GM12878 (cell line): ENCODE data around the gene KCNE4. TPM values are rescaled to one million over a fixed set of nuclear protein-coding genes. Genes with fewer than 3 reads are reported as not detected.

ENCODE experiments used
- ATAC-seq: fragments of 200-7000 bp; cut with Tn5 transposase; 3 replicates; pipeline ENCODE4 v1.9.1; 2020; ENCODE audit warnings: mild to moderate bottlenecking, moderate library complexity
- BruUV-seq: library from RNA; stranded (reverse); fragments of 400-500 nt; replicated peaks from 2 replicates; lab custom pipeline; 2021; lab: Mats Ljungman, UMichigan
- CTCF ChIA-PET: fragments of 300-600 bp; sonication (Branson Sonifier 250); formaldehyde crosslinking; extraction: SDS; loops from one replicate; lab custom pipeline; 2021; ENCODE audit warnings: inconsistent platforms; lab: Yijun Ruan, JAX
- POLR2A ChIA-PET: fragments of 350-600 bp; formaldehyde crosslinking; extraction: SDS; loops from one replicate; lab custom pipeline; 2021; ENCODE audit warnings: inconsistent platforms; lab: Charles Lee
- RAD21 ChIA-PET: fragments of 300-600 bp; sonication (Branson Sonifier 250); formaldehyde crosslinking; loops from one replicate; lab custom pipeline; 2023; ENCODE audit warnings: antibody characterized with exemption; ENCODE audit not compliant: unreplicated experiment; lab: Charles Lee
- SMC1A ChIA-PET: fragments of 300-600 bp; sonication (Branson Sonifier 250); formaldehyde crosslinking; loops from one replicate; lab custom pipeline; 2023; ENCODE audit not compliant: unreplicated experiment, uncharacterized antibody; lab: Charles Lee
- DNase-seq: peaks from one replicate; pipeline ENCODE4 v3.0.0-alpha.2; 2011; ENCODE audit warnings: low read depth, low spot score
- FAIRE-seq: peaks from 3 replicates; lab custom pipeline; 2011; peaks lifted over from hg19 to GRCh38; lab: Jason Lieb, UNC
- H2AFZ ChIP-seq: 2 replicates; pipeline ENCODE4 v1.6.0; 2011; ENCODE audit warnings: low read depth, low read length, control low read depth; ENCODE audit not compliant: control insufficient read depth
- H3K27ac ChIP-seq: 2 replicates; pipeline ENCODE4 v1.5.1; 2011; ENCODE audit warnings: control low read depth; ENCODE audit not compliant: control insufficient read depth, insufficient read depth
- H3K27me3 ChIP-seq, 2 experiments: replicated peaks in 1 of 2; 2 replicates each; pipeline versions ENCODE4 v1.6.0 to v1.6.1; 2011; ENCODE audit warnings: low read length in 1 of 2; ENCODE audit not compliant: control insufficient read depth in 2 of 2, insufficient read depth in 2 of 2
- H3K36me3 ChIP-seq, 2 experiments: 2 replicates each; pipeline ENCODE4 v1.5.1; 2011; ENCODE audit warnings: low read length in 1 of 2; ENCODE audit not compliant: control insufficient read depth in 2 of 2, insufficient read depth in 2 of 2
- H3K4me1 ChIP-seq: 2 replicates; pipeline ENCODE4 v1.6.1; 2011; ENCODE audit warnings: mild to moderate bottlenecking, low read length, moderate library complexity, mixed read lengths; ENCODE audit not compliant: control insufficient read depth, insufficient read depth
- H3K4me2 ChIP-seq: 2 replicates; pipeline ENCODE4 v1.6.0; 2011; ENCODE audit warnings: control low read depth; ENCODE audit not compliant: control insufficient read depth, insufficient read depth
- H3K4me3 ChIP-seq: fragments of 200-600 bp; sonication (generic); 2 replicates; pipeline ENCODE4 v1.5.1; 2016
- H3K79me2 ChIP-seq: 2 replicates; pipeline ENCODE4 v1.6.0; 2011; ENCODE audit warnings: low read length; ENCODE audit not compliant: control insufficient read depth, insufficient read depth
- H3K9ac ChIP-seq: 2 replicates; pipeline ENCODE4 v1.8.0; 2011; ENCODE audit warnings: low read length, control low read depth, mixed read lengths; ENCODE audit not compliant: control insufficient read depth, insufficient read depth
- H3K9me3 ChIP-seq: replicated peaks from 3 replicates; pipeline ENCODE4 v1.5.1; 2011; ENCODE audit warnings: mild to moderate bottlenecking, low read length; ENCODE audit not compliant: control insufficient read depth, insufficient read depth
- H4K20me1 ChIP-seq: 2 replicates; pipeline ENCODE4 v1.6.0; 2011; ENCODE audit not compliant: control insufficient read depth, insufficient read depth
- ZBTB11 ChIP-seq: fragments of 450-650 bp; formaldehyde crosslinking; IDR thresholded peaks from 2 replicates; pipeline ENCODE4 v1.5.0; 2022; ENCODE audit warnings: mild to moderate bottlenecking, missing genetic modification characterization
- WGBS: methylation state at CpG from one replicate; pipeline ENCODE4 v1.1.6; 2016; ENCODE audit warnings: low lambda C conversion rate; ENCODE audit not compliant: insufficient replicate concordance, insufficient coverage; ENCODE audit errors: missing lambda C conversion rate; 5-methylcytosine and 5-hydroxymethylcytosine counted together
- in situ Hi-C: fragments of 300-500 bp; cut with MboI; formaldehyde crosslinking; loops from 9 replicates; pipeline ENCODE4 v1.14.3; 2018; ENCODE audit warnings: mixed read lengths
- intact Hi-C: fragments of 100-400 bp; cut with micrococcal nuclease; formaldehyde crosslinking; loops from one replicate; pipeline ENCODE4 v1.14.2; 2022; ENCODE audit not compliant: unreplicated experiment
- polyA plus RNA-seq, 11 experiments: library from polyadenylated mRNA; depleted of rRNA in 4 of 11; unstranded in 6 of 11; stranded (reverse) in 5 of 11; fragments of >200 nt; fragmentation: Nextera tagmentation in 4 of 11; fragmentation: Illumina TruSeq in 1 of 11; extraction: Ambion mirVana in 4 of 11; extraction: Trizol in 1 of 11; gene quantifications; 1 replicate in 1 of 11; 2 replicates in 10 of 11; pipeline versions ENCODE4 v1.2.1 to v1.2.3, GENCODE V29; 2011 to 2016; ENCODE audit warnings: inconsistent platforms in 2 of 11, missing spikeins in 2 of 11, low read depth in 1 of 11
- total RNA-seq, 4 experiments: library from RNA; depleted of rRNA in 3 of 4; stranded (reverse); fragments of >200 nt in 3 of 4; fragmentation: Illumina TruSeq in 1 of 4; extraction: Trizol in 1 of 4; gene quantifications; 2 replicates each; pipeline versions ENCODE4 v1.2.1 to v1.2.3, GENCODE V29; 2013 to 2021
- TF ChIP-seq, protein P1 (sequence below): fragments of 450-650 bp; IDR thresholded peaks from 2 replicates; pipeline ENCODE4 v1.6.1; 2016; ENCODE audit warnings: mild to moderate bottlenecking, moderate library complexity, borderline replicate concordance

Gene KCNE4
- total and polyA plus RNA-seq, 10 of the 15 experiments (the other 5 are each of a cell fraction or from before 2014, with no cell fraction given) = 0.30 TPM; not detected in 9

GRCh38 chr2:223069988-223070387 is 18.0 kb downstream of the KCNE4 start:
- Histone ChIP-seq H3K9ac (no peak overlapping the region), H3K4me1 (no peaks in the 10 kb centered on the region), H3K4me2 (no peak overlapping the region), H3K36me3 (no peaks in the 10 kb centered on the region), H3K4me3 (no peak overlapping the region), H2AFZ (no peak overlapping the region), H3K79me2 (no peaks in the 10 kb centered on the region), H3K9me3 (no peaks in the 10 kb centered on the region), H3K27me3 (no peaks in the 10 kb centered on the region), H4K20me1 (no peaks in the 10 kb centered on the region), H3K27ac (no peak overlapping the region)
- SMC1A ChIA-PET = no interaction called here
- intact Hi-C loops = no loop called here
- CTCF ChIA-PET = no interaction called here
- RAD21 ChIA-PET = no interaction called here
- FAIRE-seq (no peak), DNase-seq (no peak), ATAC-seq (no peak)
- WGBS = 0% methylated on average over 1 of the region's 1 CpG
- POLR2A ChIA-PET = no interaction called here
- BruUV-seq = no TSS peak
- TF ChIP-seq, protein P1, sequence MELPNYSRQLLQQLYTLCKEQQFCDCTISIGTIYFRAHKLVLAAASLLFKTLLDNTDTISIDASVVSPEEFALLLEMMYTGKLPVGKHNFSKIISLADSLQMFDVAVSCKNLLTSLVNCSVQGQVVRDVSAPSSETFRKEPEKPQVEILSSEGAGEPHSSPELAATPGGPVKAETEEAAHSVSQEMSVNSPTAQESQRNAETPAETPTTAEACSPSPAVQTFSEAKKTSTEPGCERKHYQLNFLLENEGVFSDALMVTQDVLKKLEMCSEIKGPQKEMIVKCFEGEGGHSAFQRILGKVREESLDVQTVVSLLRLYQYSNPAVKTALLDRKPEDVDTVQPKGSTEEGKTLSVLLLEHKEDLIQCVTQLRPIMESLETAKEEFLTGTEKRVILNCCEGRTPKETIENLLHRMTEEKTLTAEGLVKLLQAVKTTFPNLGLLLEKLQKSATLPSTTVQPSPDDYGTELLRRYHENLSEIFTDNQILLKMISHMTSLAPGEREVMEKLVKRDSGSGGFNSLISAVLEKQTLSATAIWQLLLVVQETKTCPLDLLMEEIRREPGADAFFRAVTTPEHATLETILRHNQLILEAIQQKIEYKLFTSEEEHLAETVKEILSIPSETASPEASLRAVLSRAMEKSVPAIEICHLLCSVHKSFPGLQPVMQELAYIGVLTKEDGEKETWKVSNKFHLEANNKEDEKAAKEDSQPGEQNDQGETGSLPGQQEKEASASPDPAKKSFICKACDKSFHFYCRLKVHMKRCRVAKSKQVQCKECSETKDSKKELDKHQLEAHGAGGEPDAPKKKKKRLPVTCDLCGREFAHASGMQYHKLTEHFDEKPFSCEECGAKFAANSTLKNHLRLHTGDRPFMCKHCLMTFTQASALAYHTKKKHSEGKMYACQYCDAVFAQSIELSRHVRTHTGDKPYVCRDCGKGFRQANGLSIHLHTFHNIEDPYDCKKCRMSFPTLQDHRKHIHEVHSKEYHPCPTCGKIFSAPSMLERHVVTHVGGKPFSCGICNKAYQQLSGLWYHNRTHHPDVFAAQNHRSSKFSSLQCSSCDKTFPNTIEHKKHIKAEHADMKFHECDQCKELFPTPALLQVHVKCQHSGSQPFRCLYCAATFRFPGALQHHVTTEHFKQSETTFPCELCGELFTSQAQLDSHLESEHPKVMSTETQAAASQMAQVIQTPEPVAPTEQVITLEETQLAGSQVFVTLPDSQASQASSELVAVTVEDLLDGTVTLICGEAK = no peak
- TF ChIP-seq ZBTB11 (CRISPR knock-in tag) = no peak
- in situ Hi-C loops = no loop called here
